CD4-positive, alpha-beta T cell (primary cell): Measurements from ENCODE around the gene ABHD13. TPM values are rescaled to one million over a fixed set of nuclear protein-coding genes. Genes with fewer than 3 reads are reported as not detected.
A peak's percentile ranks its signal among the peaks of the same experiment; 100 is the strongest.

Experiments used
- ATAC-seq: fragments of 200-7000 bp; cut with Tn5 transposase; one replicate; pipeline ENCODE4 v1.10.0; 2022; ENCODE audit warnings: mild to moderate bottlenecking; ENCODE audit not compliant: poor library complexity
- CTCF ChIA-PET: fragments of 350-600 bp; sonication (Branson Sonifier 250); formaldehyde crosslinking; loops from one replicate; lab custom pipeline; 2021; ENCODE audit warnings: antibody characterized with exemption, inconsistent platforms; lab: Charles Lee
- POLR2A ChIA-PET: fragments of 350-600 bp; sonication (Branson Sonifier 250); formaldehyde crosslinking; loops from one replicate; lab custom pipeline; 2021; ENCODE audit warnings: antibody characterized with exemption, inconsistent platforms; lab: Charles Lee
- DNase-seq, 14 experiments: peaks; one replicate each; pipeline ENCODE4 v3.0.0-alpha.2; 2013 to 2020; ENCODE audit warnings: mixed read lengths in 2 of 14
- H3K27ac ChIP-seq, 2 donors: one replicate each; pipeline versions ENCODE4 v1.5.1 to v1.7.0; 2013; ENCODE audit warnings: low read length in 2 of 2, low read depth in 1 of 2, mild to moderate bottlenecking in 1 of 2
- H3K27me3 ChIP-seq, 2 experiments: 1 replicate in 1 of 2; 2 replicates in 1 of 2; pipeline versions ENCODE4 v1.6.1 to v1.7.0; 2013; ENCODE audit warnings: low read length in 2 of 2, control low read depth in 1 of 2, mild to moderate bottlenecking in 1 of 2, moderate library complexity in 1 of 2; ENCODE audit not compliant: insufficient read depth in 2 of 2, control insufficient read depth in 1 of 2
- H3K36me3 ChIP-seq: one replicate; pipeline ENCODE4 v1.6.1; 2013; ENCODE audit warnings: low read length, control low read depth; ENCODE audit not compliant: insufficient read depth
- H3K4me1 ChIP-seq: one replicate; pipeline ENCODE4 v1.6.1; 2013; ENCODE audit warnings: low read length, control low read depth; ENCODE audit not compliant: insufficient read depth
- H3K4me3 ChIP-seq: one replicate; pipeline ENCODE4 v1.5.1; 2013; ENCODE audit warnings: mild to moderate bottlenecking, low read length, moderate library complexity
- H3K9me3 ChIP-seq, 2 experiments: 1 replicate in 1 of 2; 2 replicates in 1 of 2; pipeline versions ENCODE4 v1.6.1 to v1.7.0; 2013; ENCODE audit warnings: low read length in 2 of 2, mild to moderate bottlenecking in 2 of 2, control low read depth in 1 of 2, moderate library complexity in 1 of 2; ENCODE audit not compliant: control insufficient read depth in 1 of 2, insufficient read depth in 1 of 2
- H3K27ac Mint-ChIP-seq: one replicate; pipeline ENCODE4 v1.8.0; 2020; ENCODE audit warnings: mixed read lengths
- H3K27me3 Mint-ChIP-seq: one replicate; pipeline ENCODE4 v1.8.0; 2021; ENCODE audit warnings: mixed read lengths
- H3K36me3 Mint-ChIP-seq: one replicate; pipeline ENCODE4 v1.8.0; 2021; ENCODE audit warnings: low read depth, mixed read lengths
- H3K4me1 Mint-ChIP-seq: one replicate; pipeline ENCODE4 v1.8.0; 2021; ENCODE audit warnings: low read depth, mixed read lengths
- H3K4me3 Mint-ChIP-seq: one replicate; pipeline ENCODE4 v1.8.0; 2020; ENCODE audit warnings: mild to moderate bottlenecking, mixed read lengths
- H3K9me3 Mint-ChIP-seq: one replicate; pipeline ENCODE4 v1.8.0; 2020; ENCODE audit warnings: mixed read lengths
- intact Hi-C, 2 experiments: fragments of 100-400 bp; cut with DNase I in 1 of 2; cut with micrococcal nuclease in 1 of 2; formaldehyde crosslinking; loops; one replicate each; pipeline versions ENCODE4 v1.15.1 to v1.9.0; 2023 to 2025; cut with DNase I, micrococcal nuclease
- polyA plus RNA-seq, 2 donors: library from polyadenylated mRNA; unstranded; fragments of 120-200 nt; gene quantifications; one replicate each; pipeline ENCODE4 v1.2.1, GENCODE V29; 2013
- total RNA-seq, 174 experiments: library from RNA in 2 of 174; stranded (reverse) in 2 of 174; gene quantifications; one replicate each; pipeline ENCODE4 v1.2.3 and lab custom pipeline; 2021 to 2026
- TF ChIP-seq, protein P1 (sequence below): fragments of 200-600 bp; IDR thresholded peaks from one replicate; pipeline ENCODE4 v1.8.0; 2022; ENCODE audit warnings: antibody characterized with exemption, mild to moderate bottlenecking

Gene ABHD13
- total RNA-seq (10 to 100 TPM; 18.0 to 18.6 TPM), total RNA-seq (lab: John Stamatoyannopoulos, UW) (20.2 to 115 (median 65.1) reads per million in 172 experiments)
- 19.7 TPM for polyA plus RNA-seq (2013, experiment 1 of 2)
- polyA plus RNA-seq (2013, experiment 2 of 2): 16.8 TPM

DNA sequence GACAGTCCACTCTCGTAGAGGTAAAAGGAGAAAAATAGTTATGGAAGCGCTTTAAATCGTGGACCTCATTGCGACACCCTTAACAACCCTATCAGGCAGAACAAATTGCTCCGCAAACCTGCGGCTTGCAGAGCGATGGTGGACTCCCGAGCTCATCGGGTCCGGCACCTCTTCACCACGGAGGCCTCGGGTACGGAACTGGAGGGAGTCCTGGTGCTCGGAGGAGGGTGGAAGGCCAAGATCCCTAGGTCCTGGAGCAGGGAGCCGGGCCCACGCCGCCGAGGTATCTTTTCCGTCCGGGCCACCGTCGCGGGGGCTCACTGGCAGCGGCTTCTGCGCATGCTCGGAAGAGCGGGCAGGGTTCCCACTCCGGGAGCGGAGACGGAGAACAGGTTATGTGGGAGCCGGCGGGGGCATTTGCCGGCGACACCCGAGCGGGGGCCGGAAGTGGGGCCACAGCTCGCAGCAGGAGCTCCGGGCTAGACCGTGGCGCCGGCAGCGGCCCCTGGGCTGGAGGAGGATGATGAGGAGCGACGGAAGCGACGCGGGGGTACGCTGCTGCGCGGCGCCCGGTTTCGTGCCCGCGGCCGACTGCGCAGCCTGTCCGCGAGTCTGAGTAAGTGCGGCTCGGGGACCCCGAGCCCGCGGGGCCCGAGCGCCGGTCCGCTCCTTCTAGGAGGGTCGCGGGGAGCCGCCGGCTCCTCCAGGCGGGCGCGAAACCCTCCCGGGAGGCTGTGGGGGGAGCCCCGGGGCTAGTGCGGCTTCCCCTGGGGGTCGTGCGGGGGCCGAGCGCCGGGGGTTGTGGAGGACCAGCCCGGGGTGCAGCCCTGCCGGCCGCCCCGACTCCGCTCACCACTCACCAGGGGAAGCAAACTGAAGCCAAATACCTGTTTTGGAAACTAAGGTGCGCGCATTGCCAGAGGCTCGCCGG, at the start of gene ABHD13:
Gene ABHD13 (plus strand): TSS at position 349 of the 931 bp plus-strand sequence. CDS start 10,827 bp downstream, outside the sequence.
- CTCF ChIA-PET: no interaction called here
- H3K4me1 ChIP-seq: peaks cover 33% of the 10 kb centered on the region

DNA sequence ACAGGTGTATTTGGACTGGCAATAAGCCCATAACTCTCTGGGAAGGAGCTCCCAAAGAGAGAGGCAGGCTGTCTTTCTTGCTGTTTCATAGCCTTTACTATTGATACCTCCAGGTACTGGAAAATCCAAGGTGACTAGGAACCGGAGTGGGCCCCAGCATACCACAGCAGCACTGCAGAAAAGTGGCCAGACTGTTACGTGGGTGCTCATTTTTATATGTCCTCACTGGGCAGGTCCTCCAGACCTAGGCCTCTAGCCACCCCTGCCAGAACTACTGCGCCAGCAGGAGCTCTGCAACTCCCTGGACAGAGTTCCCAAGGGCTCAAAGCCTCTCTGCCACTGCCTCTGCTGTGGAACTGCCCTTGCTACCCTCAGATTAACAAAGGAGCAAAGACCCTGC, 49.3 kb upstream of the ABHD13 start:
- ChIA-PET CTCF (no interaction called here), POLR2A (no interaction called here)
- Mint-ChIP-seq H3K27me3 (peaks cover 9% of the 10 kb centered on the region), H3K9me3 (peaks cover 22% of the 10 kb centered on the region), H3K36me3 (no peaks in the 10 kb centered on the region), H3K27ac (no peak overlapping the region), H3K4me3 (no peak overlapping the region), H3K4me1 (no peaks in the 10 kb centered on the region)
- Histone ChIP-seq H3K36me3 (no peaks in the 10 kb centered on the region), H3K27ac (no peak overlapping the region), H3K4me1 (no peaks in the 10 kb centered on the region), H3K9me3 (peaks cover 5 to 8% of the 10 kb centered on the region in 2 experiments), H3K4me3 (no peak overlapping the region), H3K27me3 (no peaks in the 10 kb centered on the region)
- no peak for DNase-seq
- intact Hi-C loops: no loop called here
- TF ChIP-seq, protein P1, sequence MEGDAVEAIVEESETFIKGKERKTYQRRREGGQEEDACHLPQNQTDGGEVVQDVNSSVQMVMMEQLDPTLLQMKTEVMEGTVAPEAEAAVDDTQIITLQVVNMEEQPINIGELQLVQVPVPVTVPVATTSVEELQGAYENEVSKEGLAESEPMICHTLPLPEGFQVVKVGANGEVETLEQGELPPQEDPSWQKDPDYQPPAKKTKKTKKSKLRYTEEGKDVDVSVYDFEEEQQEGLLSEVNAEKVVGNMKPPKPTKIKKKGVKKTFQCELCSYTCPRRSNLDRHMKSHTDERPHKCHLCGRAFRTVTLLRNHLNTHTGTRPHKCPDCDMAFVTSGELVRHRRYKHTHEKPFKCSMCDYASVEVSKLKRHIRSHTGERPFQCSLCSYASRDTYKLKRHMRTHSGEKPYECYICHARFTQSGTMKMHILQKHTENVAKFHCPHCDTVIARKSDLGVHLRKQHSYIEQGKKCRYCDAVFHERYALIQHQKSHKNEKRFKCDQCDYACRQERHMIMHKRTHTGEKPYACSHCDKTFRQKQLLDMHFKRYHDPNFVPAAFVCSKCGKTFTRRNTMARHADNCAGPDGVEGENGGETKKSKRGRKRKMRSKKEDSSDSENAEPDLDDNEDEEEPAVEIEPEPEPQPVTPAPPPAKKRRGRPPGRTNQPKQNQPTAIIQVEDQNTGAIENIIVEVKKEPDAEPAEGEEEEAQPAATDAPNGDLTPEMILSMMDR: no peak
- no peak for ATAC-seq

More for the DNA sequence above, at the start of gene ABHD13:
- H3K27ac Mint-ChIP-seq: peak within 1 kb of the TSS; percentile 96
- no peaks in the 10 kb centered on the region for H3K27me3 Mint-ChIP-seq
- H3K36me3 Mint-ChIP-seq: peaks cover 42% of the 10 kb centered on the region
- Histone ChIP-seq H3K27me3 (no peaks in the 10 kb centered on the region), H3K27ac (peak within 1 kb of the TSS; percentile 53 to 70), H3K9me3 (no peaks in the 10 kb centered on the region), H3K4me3 (peak within 1 kb of the TSS; percentile 89), H3K36me3 (no peaks in the 10 kb centered on the region)
- POLR2A ChIA-PET: interaction anchor here (0.9 to 1.4 kb wide), 3 partner anchors 33 to 58 kb away, joined by 3 to 6 read pairs (median 3); partner anchors contain the start of gene TNFSF13B
- ATAC-seq (peak; percentile 67), DNase-seq (peak; percentile 78 to 96 (median 88))
- peaks cover 71% of the 10 kb centered on the region for H3K4me1 Mint-ChIP-seq
- H3K9me3 Mint-ChIP-seq: no peaks in the 10 kb centered on the region
- TF ChIP-seq, protein P1: no peak
- H3K4me3 Mint-ChIP-seq: peak within 1 kb of the TSS; percentile 99
- intact Hi-C loops: loop anchor here in 1 of 2 experiments (5.0 kb wide), 3 partner anchors 41 to 1651 kb away; partner anchors contain the start of gene ARGLU1

DNA sequence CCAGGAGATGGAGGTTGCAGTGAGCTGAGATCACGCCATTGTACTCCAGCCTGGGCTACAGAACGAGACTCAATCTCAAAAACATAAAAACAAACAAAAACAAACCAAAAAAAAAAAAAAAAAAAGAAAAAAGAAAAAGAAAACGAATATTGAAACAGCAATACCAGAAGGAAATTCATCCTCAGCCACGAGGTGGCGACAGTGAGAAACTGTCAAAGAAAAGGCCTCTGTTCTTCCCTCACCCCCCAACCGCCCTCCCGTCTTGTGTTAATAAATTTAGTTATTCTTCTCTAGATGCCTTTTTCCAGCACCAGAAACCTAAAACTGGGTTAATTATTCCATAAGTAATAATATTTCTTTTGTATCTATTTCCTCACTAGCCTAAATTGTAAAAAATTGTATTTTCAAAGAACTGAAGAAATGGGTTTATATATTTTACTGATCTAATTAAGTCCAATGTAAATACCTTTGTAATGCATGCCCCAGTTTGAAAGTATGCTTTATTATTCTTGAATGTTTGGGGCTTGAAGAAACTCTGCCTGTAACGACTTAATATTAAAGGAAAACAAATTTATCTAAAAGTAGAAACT, 41.4 kb upstream of the ABHD13 start:
- ChIA-PET POLR2A (no interaction called here), CTCF (interaction anchor here (0.7 to 1.4 kb wide), 2 partner anchors 22 to 36 kb away, joined by 3 read pairs; no protein-coding TSS in a partner anchor)
- peak; percentile 31 to 71 (median 46) for DNase-seq
- H3K4me3 Mint-ChIP-seq: no peak overlapping the region
- no peaks in the 10 kb centered on the region for H3K4me1 Mint-ChIP-seq
- H3K27ac ChIP-seq: no peak overlapping the region
- H3K4me3 ChIP-seq: no peak overlapping the region
- no peaks in the 10 kb centered on the region for H3K4me1 ChIP-seq
- H3K27me3 Mint-ChIP-seq: peaks cover 5% of the 10 kb centered on the region
- H3K27ac Mint-ChIP-seq: no peak overlapping the region
- H3K9me3 Mint-ChIP-seq: peaks cover 10% of the 10 kb centered on the region
- H3K27me3 ChIP-seq: no peaks in the 10 kb centered on the region
- TF ChIP-seq, protein P1: peak; percentile 69
- intact Hi-C loops: loop anchor here (5.0 kb wide), 3 partner anchors 36 to 721 kb away; partner anchors contain the start of genes ABHD13 (in 1 of the 2) and LIG4 (in 1 of the 2)
- H3K36me3 ChIP-seq: no peaks in the 10 kb centered on the region
- no peaks in the 10 kb centered on the region for H3K36me3 Mint-ChIP-seq
- H3K9me3 ChIP-seq: no peaks in the 10 kb centered on the region
- peak; percentile 56 for ATAC-seq
